WTC11 (cell line): ENCODE measurements around the gene CSH2.

Experiments used
- CTCF ChIP-seq: fragments of 200-600 bp; IDR thresholded peaks from 2 replicates; pipeline ENCODE4 v1.8.0; 2022; ENCODE audit warnings: antibody characterized with exemption
- ELF4 ChIP-seq: sonication (generic); formaldehyde crosslinking; IDR thresholded peaks from 2 replicates; pipeline ENCODE4 v1.8.1; 2022; ENCODE audit warnings: low read depth, mild to moderate bottlenecking, moderate library complexity, missing genetic modification reagents
- KAT7 ChIP-seq: sonication (generic); formaldehyde crosslinking; IDR thresholded peaks from 2 replicates; pipeline ENCODE4 v1.8.1; 2023; ENCODE audit warnings: missing genetic modification reagents, mild to moderate bottlenecking, borderline replicate concordance
- SMAD3 ChIP-seq: sonication (generic); formaldehyde crosslinking; IDR thresholded peaks from 2 replicates; pipeline ENCODE4 v1.8.0; 2022; ENCODE audit warnings: missing genetic modification reagents, mild to moderate bottlenecking, borderline replicate concordance
- ZNF138 ChIP-seq: sonication (generic); formaldehyde crosslinking; conservative IDR thresholded peaks from 2 replicates; pipeline ENCODE4 v1.8.1; 2022; ENCODE audit warnings: mild to moderate bottlenecking, moderate library complexity, missing genetic modification reagents
- TF ChIP-seq, protein P1 (sequence below): sonication (generic); formaldehyde crosslinking; IDR thresholded peaks from 2 replicates; pipeline ENCODE4 v1.8.0; 2022; ENCODE audit warnings: mild to moderate bottlenecking, missing genetic modification reagents

GRCh38 chr17:63916566-63917185, 43.2 kb upstream of the CSH2 start:
- no peak for TF ChIP-seq CTCF
- TF ChIP-seq ZNF138 (CRISPR knock-in tag), result no peak
- TF ChIP-seq, protein P1, sequence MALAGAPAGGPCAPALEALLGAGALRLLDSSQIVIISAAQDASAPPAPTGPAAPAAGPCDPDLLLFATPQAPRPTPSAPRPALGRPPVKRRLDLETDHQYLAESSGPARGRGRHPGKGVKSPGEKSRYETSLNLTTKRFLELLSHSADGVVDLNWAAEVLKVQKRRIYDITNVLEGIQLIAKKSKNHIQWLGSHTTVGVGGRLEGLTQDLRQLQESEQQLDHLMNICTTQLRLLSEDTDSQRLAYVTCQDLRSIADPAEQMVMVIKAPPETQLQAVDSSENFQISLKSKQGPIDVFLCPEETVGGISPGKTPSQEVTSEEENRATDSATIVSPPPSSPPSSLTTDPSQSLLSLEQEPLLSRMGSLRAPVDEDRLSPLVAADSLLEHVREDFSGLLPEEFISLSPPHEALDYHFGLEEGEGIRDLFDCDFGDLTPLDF (CRISPR knock-in tag), result no peak
- no peak for TF ChIP-seq KAT7 (CRISPR knock-in tag)
- no peak for TF ChIP-seq ELF4 (CRISPR knock-in tag)
- no peak for TF ChIP-seq SMAD3
